Fibroblast of pulmonary artery (primary cell): ENCODE data around the gene PRDM2.

Experiments
- DNase-seq: peaks from one replicate; pipeline ENCODE4 v3.0.0-alpha.2; 2010; ENCODE audit warnings: low read depth
- H3K4me3 ChIP-seq: replicated peaks from 2 replicates; pipeline ENCODE4 v1.5.1; 2011; ENCODE audit warnings: low read depth, mild to moderate bottlenecking, control low read depth, low read length, moderate library complexity
- CTCF ChIP-seq: IDR thresholded peaks from 2 replicates; pipeline ENCODE4 v1.5.1; 2011; ENCODE audit warnings: mild to moderate bottlenecking, control low read depth, low read length, inconsistent platforms; ENCODE audit errors: missing control alignments

Gene PRDM2

GRCh38 chr1:13802782-13803545 is 103.0 kb downstream of the PRDM2 start:
- no peak for DNase-seq
- H3K4me3 ChIP-seq = no peak overlapping the region
- no peak for TF ChIP-seq CTCF

- no peak for TF ChIP-seq CTCF
- no peak for DNase-seq
- no peak overlapping the region for H3K4me3 ChIP-seq
Observed at GRCh38 chr1:13803546-13804239, 103.7 kb downstream of the PRDM2 start.

- H3K4me3 ChIP-seq = no peak overlapping the region
- no peak for TF ChIP-seq CTCF
- DNase-seq = no peak
Observed at GRCh38 chr1:13804240-13804633, 104.2 kb downstream of the PRDM2 start.

GRCh38 chr1:13805431-13805830 is 105.4 kb downstream of the PRDM2 start:
- no peak overlapping the region for H3K4me3 ChIP-seq
- TF ChIP-seq CTCF = no peak
- no peak for DNase-seq

GRCh38 chr1:13806108-13806507 is 106.1 kb downstream of the PRDM2 start:
- no peak for DNase-seq
- H3K4me3 ChIP-seq = no peak overlapping the region
- no peak for TF ChIP-seq CTCF

GRCh38 chr1:13807209-13807608 is 107.2 kb downstream of the PRDM2 start:
- TF ChIP-seq CTCF = peak; percentile 47
- peak; percentile 28 for DNase-seq
- H3K4me3 ChIP-seq = no peak overlapping the region
